Endothelial cell of umbilical vein (primary cell): Measurements from ENCODE around the gene TEX55. TPM values are rescaled to one million over a fixed set of nuclear protein-coding genes. Genes with fewer than 3 reads are reported as not detected.

ENCODE experiments used
- BruUV-seq: library from RNA; stranded (reverse); fragments of 400-500 nt; replicated peaks from 2 replicates; lab custom pipeline; 2021; lab: Mats Ljungman, UMichigan
- CTCF ChIA-PET: fragments of 300-600, 350-600 bp; sonication (Branson Sonifier 250); formaldehyde crosslinking; loops from one replicate; lab custom pipeline; 2021; ENCODE audit warnings: antibody characterized with exemption, inconsistent platforms; lab: Charles Lee
- POLR2A ChIA-PET: fragments of 300-600, 350-600 bp; sonication (Branson Sonifier 250); formaldehyde crosslinking; loops from one replicate; lab custom pipeline; 2021; ENCODE audit warnings: antibody characterized with exemption, inconsistent platforms; lab: Charles Lee
- DNase-seq: peaks from one replicate; pipeline ENCODE4 v3.0.0-alpha.2; 2011; ENCODE audit warnings: low read depth, low spot score
- FAIRE-seq: peaks from 2 replicates; lab custom pipeline; 2011; peaks lifted over from hg19 to GRCh38; lab: Jason Lieb, UNC
- H2AFZ ChIP-seq: 2 replicates; pipeline ENCODE4 v1.6.0; 2012; ENCODE audit warnings: low read depth, low read length, control low read depth, inconsistent platforms
- H3K27ac ChIP-seq: 2 replicates; pipeline ENCODE4 v1.5.1; 2011; ENCODE audit warnings: low read depth, mild to moderate bottlenecking, control low read depth, low read length, moderate library complexity; ENCODE audit not compliant: insufficient read depth
- H3K27me3 ChIP-seq, 2 experiments: 2 replicates each; pipeline versions ENCODE4 v1.6.0 to v1.6.1; 2011; ENCODE audit warnings: low read length in 2 of 2, mixed read lengths in 1 of 2; ENCODE audit not compliant: control insufficient read depth in 2 of 2, insufficient read depth in 2 of 2
- H3K36me3 ChIP-seq, 2 experiments: 2 replicates in 1 of 2; 3 replicates in 1 of 2; pipeline ENCODE4 v1.5.1; 2011; ENCODE audit warnings: low read length in 2 of 2, mild to moderate bottlenecking in 1 of 2, moderate library complexity in 1 of 2; ENCODE audit not compliant: control insufficient read depth in 2 of 2, insufficient read depth in 2 of 2; ENCODE audit errors: extremely low read depth in 1 of 2
- H3K4me1 ChIP-seq: 3 replicates; pipeline ENCODE4 v1.5.1; 2011; ENCODE audit warnings: mild to moderate bottlenecking, low read length; ENCODE audit not compliant: control insufficient read depth, insufficient read depth; ENCODE audit errors: extremely low read depth
- H3K4me2 ChIP-seq: 2 replicates; pipeline ENCODE4 v1.6.1; 2011; ENCODE audit warnings: low read length, control low read depth, mixed read lengths; ENCODE audit not compliant: insufficient read depth
- H3K4me3 ChIP-seq, 3 experiments: fragments of 200-600 bp in 1 of 3; sonication (generic), shearing (Covaris generic) in 1 of 3; replicated peaks in 1 of 3; 2 replicates each; pipeline ENCODE4 v1.5.1; 2011 to 2016; ENCODE audit warnings: control low read depth in 3 of 3, low read length in 3 of 3, mild to moderate bottlenecking in 2 of 3, inconsistent platforms in 1 of 3, low read depth in 1 of 3, moderate library complexity in 1 of 3; ENCODE audit not compliant: insufficient read depth in 1 of 3
- H3K79me2 ChIP-seq: 2 replicates; pipeline ENCODE4 v1.6.0; 2012; ENCODE audit warnings: low read length, inconsistent platforms; ENCODE audit not compliant: control insufficient read depth, insufficient read depth
- H3K9ac ChIP-seq: replicated peaks from 2 replicates; pipeline ENCODE3; 2011; ENCODE audit warnings: low read length, control low read depth; ENCODE audit not compliant: insufficient read depth; ENCODE audit errors: extremely low read depth
- H3K9me1 ChIP-seq: replicated peaks from 3 replicates; pipeline ENCODE4 v1.6.0; 2011; ENCODE audit warnings: mild to moderate bottlenecking, low read length; ENCODE audit not compliant: control insufficient read depth, insufficient read depth; ENCODE audit errors: extremely low read depth
- H3K9me3 ChIP-seq: replicated peaks from 2 replicates; pipeline ENCODE4 v1.5.1; 2012; ENCODE audit warnings: low read length, inconsistent platforms; ENCODE audit not compliant: control insufficient read depth, insufficient read depth
- H4K20me1 ChIP-seq: replicated peaks from 2 replicates; pipeline ENCODE3; 2011; ENCODE audit warnings: mild to moderate bottlenecking, low read length; ENCODE audit not compliant: control insufficient read depth, insufficient read depth; ENCODE audit errors: extremely low read depth
- FOS ChIP-seq: IDR thresholded peaks from 2 replicates; pipeline ENCODE4 v1.6.1; 2011; ENCODE audit warnings: mild to moderate bottlenecking, low read length, moderate library complexity, borderline replicate concordance; ENCODE audit not compliant: insufficient read depth
- MYC ChIP-seq: IDR thresholded peaks from one replicate; pipeline ENCODE4 v1.6.1; 2011; ENCODE audit warnings: mild to moderate bottlenecking, low read depth, low read length
- dilution Hi-C: fragments of 300-500 bp; cut with MboI; formaldehyde crosslinking; loops from one replicate; pipeline ENCODE4 v1.15.0; 2019; ENCODE audit warnings: low sequenced_read_pairs; ENCODE audit not compliant: extremely low pct_ligation_motif_present
- intact Hi-C: fragments of 100-400 bp; cut with micrococcal nuclease; formaldehyde crosslinking; loops from one replicate; pipeline ENCODE4 v1.10.0; 2022
- polyA plus RNA-seq, 4 experiments: library from polyadenylated mRNA; depleted of rRNA in 3 of 4; stranded (reverse) in 3 of 4; unstranded in 1 of 4; fragments of >200 nt; gene quantifications; 2 replicates each; pipeline versions ENCODE4 v1.2.1 to v1.2.3, GENCODE V29; 2011 to 2012; ENCODE audit warnings: missing spikeins in 1 of 4
- total RNA-seq: library from RNA; stranded (reverse); gene quantifications from 2 replicates; pipeline ENCODE4 v1.2.3, GENCODE V29; 2021

TEX55 gene
- total and polyA plus RNA-seq, 2 donors (not counting 3 experiments of a cell fraction or from before 2014, with no cell fraction given) = not detected

GRCh38 chr3:119195911-119196310 is 49.9 kb downstream of the TEX55 start:
- H3K9me3 ChIP-seq = no peaks in the 10 kb centered on the region
- FAIRE-seq (no peak), DNase-seq (no peak)
- TF ChIP-seq MYC (no peak), FOS (no peak)
- H4K20me1 ChIP-seq = no peaks in the 10 kb centered on the region
- H3K9me1 ChIP-seq = no peaks in the 10 kb centered on the region
- POLR2A ChIA-PET = no interaction called here
- no peaks in the 10 kb centered on the region for H3K79me2 ChIP-seq
- H3K4me1 ChIP-seq = no peaks in the 10 kb centered on the region
- dilution Hi-C loops (no loop called here), intact Hi-C loops (no loop called here)
- no peak overlapping the region for H3K4me2 ChIP-seq
- H3K9ac ChIP-seq = no peak overlapping the region
- H2AFZ ChIP-seq = no peak overlapping the region
- no peak overlapping the region for H3K27ac ChIP-seq
- no peaks in the 10 kb centered on the region for H3K36me3 ChIP-seq
- H3K27me3 ChIP-seq = peaks cover 2% of the 10 kb centered on the region in 2 experiments
- no TSS peak for BruUV-seq
- CTCF ChIA-PET = no interaction called here
- H3K4me3 ChIP-seq = no peak overlapping the region

Other genes starting within 250 kb of the TEX55 start
- gene IGSF11, start 111.3 kb upstream of the TEX55 start, total RNA-seq = not detected in 2 replicates
- gene IGSF11, start 111.3 kb upstream of the TEX55 start, polyA plus RNA-seq = not detected in 2 replicates
- not detected in 2 replicates for gene UPK1B, start 27.4 kb downstream of the TEX55 start, total RNA-seq
- not detected in 2 replicates for gene UPK1B, start 27.4 kb downstream of the TEX55 start, polyA plus RNA-seq
- gene B4GALT4, start 94.7 kb downstream of the TEX55 start, total RNA-seq = 7.0 and 7.1 TPM in 2 replicates
- gene B4GALT4, start 94.7 kb downstream of the TEX55 start, polyA plus RNA-seq = 3.1 and 3.7 TPM in 2 replicates
- gene ARHGAP31, start 148.2 kb downstream of the TEX55 start, total RNA-seq = 64.8 and 65.8 TPM in 2 replicates
- 20.1 and 25.5 TPM in 2 replicates for gene ARHGAP31, start 148.2 kb downstream of the TEX55 start, polyA plus RNA-seq